MM.1S (cell line): Measurements from ENCODE around the gene HDAC9.

Experiments used
- DNase-seq: peaks from one replicate; pipeline ENCODE4 v3.0.0-alpha.2; 2015
- H2AFZ ChIP-seq: fragments of 300-600 bp; sonication (generic); 2 replicates; pipeline ENCODE4 v1.6.0; 2016; ENCODE audit warnings: antibody characterized with exemption, low read length
- H3F3A ChIP-seq: fragments of 300-600 bp; sonication (generic); 2 replicates; pipeline ENCODE4 v1.6.1; 2016; ENCODE audit warnings: mild to moderate bottlenecking, antibody characterized with exemption, low read length, moderate library complexity, mixed read lengths; ENCODE audit not compliant: insufficient read depth
- H3K27ac ChIP-seq: fragments of 300-600 bp; sonication (generic); 2 replicates; pipeline ENCODE4 v1.5.1; 2016; ENCODE audit warnings: mild to moderate bottlenecking, low read length
- H3K27me3 ChIP-seq: fragments of 300-600 bp; sonication (generic); replicated peaks from 2 replicates; pipeline ENCODE4 v1.6.0; 2016; ENCODE audit warnings: low read length; ENCODE audit not compliant: insufficient read depth
- H3K36me3 ChIP-seq: fragments of 300-600 bp; sonication (generic); replicated peaks from 2 replicates; pipeline ENCODE4 v1.6.1; 2016; ENCODE audit warnings: mild to moderate bottlenecking, low read length, mixed read lengths; ENCODE audit not compliant: insufficient read depth
- H3K4me1 ChIP-seq: fragments of 300-600 bp; sonication (generic); 2 replicates; pipeline ENCODE4 v1.6.1; 2016; ENCODE audit warnings: low read length, mixed read lengths
- H3K4me2 ChIP-seq: fragments of 300-600 bp; sonication (generic); 2 replicates; pipeline ENCODE4 v1.6.0; 2016; ENCODE audit warnings: low read depth, low read length
- H3K4me3 ChIP-seq: fragments of 300-600 bp; sonication (generic); 2 replicates; pipeline ENCODE4 v1.5.1; 2016; ENCODE audit warnings: low read length, mixed read lengths
- H3K79me2 ChIP-seq: fragments of 300-600 bp; sonication (generic); 2 replicates; pipeline ENCODE4 v1.6.1; 2016; ENCODE audit warnings: mixed run types, low read length, mixed read lengths
- H3K9ac ChIP-seq: fragments of 300-600 bp; sonication (generic); 2 replicates; pipeline ENCODE4 v1.6.1; 2016; ENCODE audit warnings: low read length, mixed read lengths
- H3K9me2 ChIP-seq: fragments of 300-600 bp; sonication (generic); replicated peaks from 2 replicates; pipeline ENCODE4 v1.6.1; 2016; ENCODE audit warnings: mild to moderate bottlenecking, low read length, mixed read lengths; ENCODE audit not compliant: insufficient read depth
- H3K9me3 ChIP-seq: fragments of 300-600 bp; sonication (generic); replicated peaks from 2 replicates; pipeline ENCODE4 v1.6.1; 2016; ENCODE audit warnings: mild to moderate bottlenecking, low read length, mixed read lengths; ENCODE audit not compliant: insufficient read depth
- H4K20me1 ChIP-seq: fragments of 300-600 bp; sonication (generic); 2 replicates; pipeline ENCODE4 v1.6.1; 2016; ENCODE audit warnings: mild to moderate bottlenecking, low read length, moderate library complexity, mixed read lengths; ENCODE audit not compliant: insufficient read depth
- EZH2 ChIP-seq: fragments of 300-600 bp; sonication (generic); optimal IDR thresholded peaks from 2 replicates; pipeline ENCODE3; 2017; ENCODE audit warnings: low read depth, mild to moderate bottlenecking, antibody characterized with exemption, low read length, mixed read lengths
- EZH2phosphoT487 ChIP-seq: fragments of 300-600 bp; sonication (generic); IDR thresholded peaks from 2 replicates; pipeline ENCODE4 v1.6.1; 2018; ENCODE audit warnings: antibody characterized with exemption, low read length
- TF ChIP-seq, protein P1 (sequence below): fragments of 300-600 bp; sonication (generic); IDR thresholded peaks from 2 replicates; pipeline ENCODE4 v1.5.1; 2016; ENCODE audit warnings: antibody characterized with exemption, low read length, mixed read lengths

The HDAC9 gene

DNA sequence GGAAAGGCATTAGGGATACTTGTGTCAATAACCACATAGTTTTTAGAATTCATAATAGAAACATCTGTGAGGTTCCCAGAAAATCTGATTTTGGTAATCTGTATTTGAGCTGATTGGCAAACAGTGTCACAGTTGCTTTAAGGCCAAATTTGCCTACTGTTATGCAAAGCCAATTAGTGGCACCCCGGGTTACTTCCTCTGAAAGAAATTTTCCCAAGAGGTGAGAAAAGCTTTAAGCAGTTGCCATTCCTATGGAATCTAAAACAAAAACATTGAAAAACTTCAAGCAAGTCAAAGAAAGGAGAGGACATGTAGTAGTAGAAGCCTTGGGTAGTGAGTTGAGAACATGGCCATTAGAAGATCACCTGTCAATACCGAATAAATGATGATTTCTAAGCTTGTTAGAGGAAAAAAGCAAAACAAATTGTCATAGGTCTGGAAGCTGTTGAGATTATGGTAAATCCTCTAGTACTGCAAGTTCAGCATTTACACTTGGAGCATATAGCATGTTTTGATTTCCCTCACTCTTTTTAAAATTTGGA, 445.1 kb downstream of the HDAC9 start:
- no peaks in the 10 kb centered on the region for H3F3A ChIP-seq
- H3K9ac ChIP-seq, result no peak overlapping the region
- H3K4me2 ChIP-seq, result no peak overlapping the region
- no peaks in the 10 kb centered on the region for H3K79me2 ChIP-seq
- H4K20me1 ChIP-seq, result no peaks in the 10 kb centered on the region
- no peak overlapping the region for H3K4me3 ChIP-seq
- H3K9me3 ChIP-seq, result no peaks in the 10 kb centered on the region
- no peaks in the 10 kb centered on the region for H3K9me2 ChIP-seq
- DNase-seq, result no peak
- no peak overlapping the region for H2AFZ ChIP-seq
- no peaks in the 10 kb centered on the region for H3K4me1 ChIP-seq
- no peak for TF ChIP-seq EZH2
- no peak for TF ChIP-seq EZH2phosphoT487
- TF ChIP-seq, protein P1, sequence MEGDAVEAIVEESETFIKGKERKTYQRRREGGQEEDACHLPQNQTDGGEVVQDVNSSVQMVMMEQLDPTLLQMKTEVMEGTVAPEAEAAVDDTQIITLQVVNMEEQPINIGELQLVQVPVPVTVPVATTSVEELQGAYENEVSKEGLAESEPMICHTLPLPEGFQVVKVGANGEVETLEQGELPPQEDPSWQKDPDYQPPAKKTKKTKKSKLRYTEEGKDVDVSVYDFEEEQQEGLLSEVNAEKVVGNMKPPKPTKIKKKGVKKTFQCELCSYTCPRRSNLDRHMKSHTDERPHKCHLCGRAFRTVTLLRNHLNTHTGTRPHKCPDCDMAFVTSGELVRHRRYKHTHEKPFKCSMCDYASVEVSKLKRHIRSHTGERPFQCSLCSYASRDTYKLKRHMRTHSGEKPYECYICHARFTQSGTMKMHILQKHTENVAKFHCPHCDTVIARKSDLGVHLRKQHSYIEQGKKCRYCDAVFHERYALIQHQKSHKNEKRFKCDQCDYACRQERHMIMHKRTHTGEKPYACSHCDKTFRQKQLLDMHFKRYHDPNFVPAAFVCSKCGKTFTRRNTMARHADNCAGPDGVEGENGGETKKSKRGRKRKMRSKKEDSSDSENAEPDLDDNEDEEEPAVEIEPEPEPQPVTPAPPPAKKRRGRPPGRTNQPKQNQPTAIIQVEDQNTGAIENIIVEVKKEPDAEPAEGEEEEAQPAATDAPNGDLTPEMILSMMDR, result no peak
- no peaks in the 10 kb centered on the region for H3K27me3 ChIP-seq
- no peaks in the 10 kb centered on the region for H3K36me3 ChIP-seq
- H3K27ac ChIP-seq, result no peak overlapping the region

DNA sequence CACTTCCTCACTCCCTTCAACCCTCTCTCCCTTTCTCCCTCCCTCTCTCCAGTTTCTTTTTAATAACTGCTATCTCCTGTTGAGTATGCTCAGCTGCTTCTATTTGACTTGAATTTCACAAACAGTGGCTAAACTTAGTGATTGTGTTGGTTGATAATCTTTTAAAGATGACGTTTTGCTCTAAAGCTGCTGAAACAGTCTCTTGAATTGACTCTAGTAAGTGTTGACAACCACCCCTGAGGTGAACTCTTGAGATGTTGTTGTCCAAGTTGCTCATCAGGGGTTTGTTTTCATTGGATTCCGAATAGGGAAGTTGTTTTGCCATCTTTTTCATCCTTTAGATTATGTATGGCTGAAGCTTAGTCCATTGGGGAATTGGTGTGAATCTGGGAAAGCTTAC, 445.7 kb downstream of the HDAC9 start:
- Histone ChIP-seq H3K9me3 (no peaks in the 10 kb centered on the region), H3K36me3 (no peaks in the 10 kb centered on the region), H3K27me3 (no peaks in the 10 kb centered on the region), H3K4me1 (no peaks in the 10 kb centered on the region), H2AFZ (no peak overlapping the region), H3K4me3 (no peak overlapping the region), H3K79me2 (no peaks in the 10 kb centered on the region), H3F3A (no peaks in the 10 kb centered on the region), H3K9ac (no peak overlapping the region), H3K4me2 (no peak overlapping the region), H3K27ac (no peak overlapping the region), H3K9me2 (no peaks in the 10 kb centered on the region), H4K20me1 (no peaks in the 10 kb centered on the region)
- DNase-seq, result no peak
- no peak for TF ChIP-seq EZH2

DNA sequence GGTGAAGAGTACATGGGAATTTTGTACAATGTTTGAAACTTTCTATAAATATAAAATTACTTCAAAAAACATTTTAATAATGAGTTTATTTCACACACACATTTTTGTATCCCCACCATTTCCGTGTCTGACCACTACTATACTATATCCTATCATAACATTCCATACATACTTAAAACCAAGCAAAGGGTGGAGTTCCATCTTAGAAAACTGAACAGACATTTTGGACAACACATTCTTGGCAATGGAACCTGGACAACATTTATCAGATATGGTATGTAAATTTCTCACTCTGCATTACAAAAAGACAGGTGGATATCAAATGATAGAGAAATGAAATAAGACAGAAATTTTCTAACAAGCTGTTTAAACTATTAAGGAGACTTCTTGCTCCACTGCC, 453.0 kb downstream of the HDAC9 start:
- Histone ChIP-seq H3K9ac (no peak overlapping the region), H3F3A (no peaks in the 10 kb centered on the region), H2AFZ (no peak overlapping the region), H3K4me3 (no peak overlapping the region), H3K27ac (no peak overlapping the region), H3K4me1 (no peaks in the 10 kb centered on the region), H3K79me2 (no peaks in the 10 kb centered on the region), H3K4me2 (no peak overlapping the region), H4K20me1 (no peaks in the 10 kb centered on the region), H3K9me3 (no peaks in the 10 kb centered on the region), H3K27me3 (no peaks in the 10 kb centered on the region), H3K9me2 (no peaks in the 10 kb centered on the region), H3K36me3 (no peaks in the 10 kb centered on the region)
- TF ChIP-seq, protein P1, result no peak
- TF ChIP-seq EZH2phosphoT487 (no peak), EZH2 (no peak)
- no peak for DNase-seq

DNA sequence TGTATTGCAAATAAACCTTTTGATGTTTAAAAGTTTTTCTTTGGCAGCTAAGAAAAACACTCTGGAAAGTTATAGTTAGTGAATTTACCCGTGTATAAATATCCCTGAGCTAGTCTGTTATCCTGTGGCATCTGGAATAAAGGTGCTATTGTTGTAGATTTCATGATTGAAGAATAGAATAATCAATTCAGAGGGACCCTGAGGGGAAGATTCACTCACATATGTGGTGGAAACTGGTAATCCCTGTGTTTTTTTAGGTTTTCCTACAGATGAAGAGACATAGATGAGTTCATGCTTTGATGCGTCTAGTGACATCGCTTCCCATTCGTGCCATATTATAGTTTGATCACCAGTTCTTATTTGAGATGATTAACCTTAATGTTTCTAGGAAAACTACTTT, 457.3 kb downstream of the HDAC9 start:
- Histone ChIP-seq H3K4me1 (no peaks in the 10 kb centered on the region), H3K27ac (no peak overlapping the region), H3K9ac (no peak overlapping the region), H3K27me3 (no peaks in the 10 kb centered on the region), H2AFZ (no peak overlapping the region), H3K36me3 (no peaks in the 10 kb centered on the region), H3K4me2 (no peak overlapping the region), H4K20me1 (no peaks in the 10 kb centered on the region), H3K9me3 (no peaks in the 10 kb centered on the region), H3K9me2 (no peaks in the 10 kb centered on the region), H3K4me3 (no peak overlapping the region), H3K79me2 (no peaks in the 10 kb centered on the region), H3F3A (no peaks in the 10 kb centered on the region)
- DNase-seq, result no peak
- TF ChIP-seq EZH2phosphoT487 (no peak), EZH2 (no peak)
- TF ChIP-seq, protein P1, result no peak
